22Rv1 (cell line): ENCODE results near the gene MINDY4.

Source experiments
- H3K27ac ChIP-seq: fragments of 450-650 bp; 2 replicates; pipeline ENCODE4 v1.5.1; 2017
- ZFX ChIP-seq: fragments of 450-650 bp; IDR thresholded peaks from 2 replicates; pipeline ENCODE4 v1.6.1; 2017; ENCODE audit warnings: antibody characterized with exemption, borderline replicate concordance
- TF ChIP-seq, protein P1 (sequence below): fragments of 450-650 bp; IDR thresholded peaks from 2 replicates; pipeline ENCODE4 v1.5.1; 2017; ENCODE audit warnings: mild to moderate bottlenecking

MINDY4 gene

DNA sequence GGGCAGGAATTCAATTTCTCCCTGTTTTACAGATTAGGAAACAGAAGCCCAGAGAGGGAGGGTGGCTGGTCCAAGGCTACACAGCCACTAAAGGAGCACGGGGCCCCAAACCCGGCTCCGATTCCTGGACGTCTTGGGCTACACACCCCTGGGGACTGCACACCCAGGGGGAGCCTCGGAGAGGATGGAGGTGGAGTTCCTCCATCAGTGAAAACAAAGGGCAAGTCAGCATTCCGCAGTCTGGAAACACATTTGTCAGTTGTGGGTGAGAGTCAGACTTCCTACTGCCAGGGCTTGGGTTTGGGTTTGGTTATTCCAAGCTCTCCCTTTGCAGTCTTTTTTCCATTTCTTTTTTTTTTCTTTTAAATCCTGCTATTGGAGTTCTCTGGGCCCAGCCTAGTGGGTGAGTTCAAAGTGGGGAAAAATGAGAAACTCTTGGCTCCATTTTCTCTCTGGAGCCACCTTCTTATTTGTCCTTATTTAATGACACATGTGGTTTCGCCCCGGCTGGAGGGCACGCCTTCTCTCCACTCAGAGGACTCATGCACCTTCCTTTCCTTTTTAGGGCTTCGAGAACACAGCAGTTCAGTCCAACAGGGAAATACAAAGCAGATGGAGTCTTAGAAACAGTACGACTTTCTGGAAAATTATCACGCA lies 80.6 kb downstream of the MINDY4 start:
- H3K27ac ChIP-seq: no peak overlapping the region
- no peak for TF ChIP-seq ZFX
- TF ChIP-seq, protein P1, sequence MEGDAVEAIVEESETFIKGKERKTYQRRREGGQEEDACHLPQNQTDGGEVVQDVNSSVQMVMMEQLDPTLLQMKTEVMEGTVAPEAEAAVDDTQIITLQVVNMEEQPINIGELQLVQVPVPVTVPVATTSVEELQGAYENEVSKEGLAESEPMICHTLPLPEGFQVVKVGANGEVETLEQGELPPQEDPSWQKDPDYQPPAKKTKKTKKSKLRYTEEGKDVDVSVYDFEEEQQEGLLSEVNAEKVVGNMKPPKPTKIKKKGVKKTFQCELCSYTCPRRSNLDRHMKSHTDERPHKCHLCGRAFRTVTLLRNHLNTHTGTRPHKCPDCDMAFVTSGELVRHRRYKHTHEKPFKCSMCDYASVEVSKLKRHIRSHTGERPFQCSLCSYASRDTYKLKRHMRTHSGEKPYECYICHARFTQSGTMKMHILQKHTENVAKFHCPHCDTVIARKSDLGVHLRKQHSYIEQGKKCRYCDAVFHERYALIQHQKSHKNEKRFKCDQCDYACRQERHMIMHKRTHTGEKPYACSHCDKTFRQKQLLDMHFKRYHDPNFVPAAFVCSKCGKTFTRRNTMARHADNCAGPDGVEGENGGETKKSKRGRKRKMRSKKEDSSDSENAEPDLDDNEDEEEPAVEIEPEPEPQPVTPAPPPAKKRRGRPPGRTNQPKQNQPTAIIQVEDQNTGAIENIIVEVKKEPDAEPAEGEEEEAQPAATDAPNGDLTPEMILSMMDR: no peak

DNA sequence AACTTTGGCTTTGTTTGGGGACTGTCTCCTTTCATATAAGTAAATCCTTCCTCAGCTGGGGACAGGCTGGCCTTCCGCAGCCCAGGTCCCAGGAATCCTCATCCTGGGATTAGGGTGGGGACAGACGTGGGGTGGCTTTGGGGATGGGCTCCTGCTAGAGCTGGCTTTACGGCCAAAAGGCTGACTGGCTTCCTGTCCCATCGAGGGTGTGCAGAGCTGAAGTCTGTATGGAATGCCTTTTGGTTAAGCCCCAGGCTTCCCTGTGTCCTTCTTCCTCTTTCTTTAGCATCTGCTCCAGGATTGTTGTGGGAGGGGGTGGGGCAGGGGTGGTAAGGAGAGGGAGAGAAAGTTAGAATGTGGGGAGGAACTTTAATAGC lies 81.1 kb downstream of the MINDY4 start:
- no peak overlapping the region for H3K27ac ChIP-seq

DNA sequence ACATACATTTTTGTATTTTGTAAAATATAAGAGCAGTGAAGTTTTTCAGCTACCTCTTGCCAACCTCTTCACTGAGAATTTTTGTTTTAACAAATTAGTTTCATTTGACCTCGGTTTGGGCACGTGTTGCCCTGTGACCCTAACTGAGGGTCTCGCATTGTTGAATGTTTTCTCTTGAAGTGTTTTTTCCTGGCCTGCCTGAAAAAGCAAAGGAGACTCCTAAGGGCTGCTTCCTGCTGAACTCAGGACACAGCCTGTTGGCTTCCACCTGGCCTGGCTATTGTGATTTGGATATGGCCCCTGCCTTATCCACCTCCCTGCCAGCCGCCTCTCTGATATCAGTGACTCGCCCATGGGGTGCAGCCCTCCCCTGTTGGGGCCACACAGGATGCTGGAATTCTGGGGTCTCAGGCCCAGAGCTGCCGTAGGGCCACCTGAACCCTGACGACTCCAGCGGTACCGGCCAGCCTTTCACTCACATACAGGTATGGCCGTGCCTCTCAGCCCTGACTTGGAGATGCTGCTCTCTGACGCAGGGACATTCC lies 81.6 kb downstream of the MINDY4 start:
- TF ChIP-seq ZFX: no peak
- TF ChIP-seq, protein P1: no peak
- no peak overlapping the region for H3K27ac ChIP-seq

More for the DNA sequence above, 81.1 kb downstream of the MINDY4 start:
- TF ChIP-seq, protein P1: no peak
- no peak for TF ChIP-seq ZFX

DNA sequence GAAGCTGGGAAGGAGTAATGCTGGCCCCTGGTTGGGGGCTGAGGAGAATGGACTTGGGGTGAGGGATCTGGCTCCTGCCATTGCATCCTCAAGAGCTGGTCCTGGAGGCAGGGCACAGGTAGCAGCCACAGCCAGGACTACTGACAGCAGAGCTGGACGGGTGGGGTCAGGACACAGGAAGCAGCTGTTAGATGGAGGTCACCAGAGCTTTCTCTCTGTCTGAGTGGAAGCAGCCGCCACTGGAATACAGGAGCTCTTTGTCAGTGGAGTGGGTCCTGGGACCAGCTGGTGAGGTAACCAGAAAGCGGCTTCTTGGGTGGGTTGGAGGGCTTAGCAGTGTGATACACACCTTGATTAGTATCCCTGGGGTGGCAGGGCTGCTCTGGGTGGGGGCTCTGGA lies 82.4 kb downstream of the MINDY4 start:
- H3K27ac ChIP-seq: no peak overlapping the region
- TF ChIP-seq ZFX: no peak
- TF ChIP-seq, protein P1: no peak

DNA sequence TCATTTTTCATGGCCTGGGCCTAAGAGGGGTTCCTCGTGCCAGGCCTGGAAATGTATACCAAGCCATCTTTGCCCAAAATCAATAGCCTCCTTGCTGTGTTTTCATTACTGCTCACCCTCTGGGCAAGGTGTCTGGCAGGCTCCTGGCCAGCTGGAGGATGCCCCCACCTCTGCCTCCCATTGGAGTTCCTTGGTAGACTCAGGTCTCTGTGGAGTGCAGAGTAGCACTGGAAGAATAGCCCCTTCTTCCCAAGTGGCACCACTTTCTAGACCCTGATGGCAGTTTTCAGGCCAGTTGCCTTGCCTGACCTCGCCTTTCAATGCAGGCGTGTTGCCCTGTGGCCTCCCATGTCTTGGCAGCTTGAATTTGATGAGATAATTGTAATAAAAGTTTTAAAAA lies 84.7 kb downstream of the MINDY4 start:
- H3K27ac ChIP-seq: no peak overlapping the region
- TF ChIP-seq, protein P1: no peak
- no peak for TF ChIP-seq ZFX

DNA sequence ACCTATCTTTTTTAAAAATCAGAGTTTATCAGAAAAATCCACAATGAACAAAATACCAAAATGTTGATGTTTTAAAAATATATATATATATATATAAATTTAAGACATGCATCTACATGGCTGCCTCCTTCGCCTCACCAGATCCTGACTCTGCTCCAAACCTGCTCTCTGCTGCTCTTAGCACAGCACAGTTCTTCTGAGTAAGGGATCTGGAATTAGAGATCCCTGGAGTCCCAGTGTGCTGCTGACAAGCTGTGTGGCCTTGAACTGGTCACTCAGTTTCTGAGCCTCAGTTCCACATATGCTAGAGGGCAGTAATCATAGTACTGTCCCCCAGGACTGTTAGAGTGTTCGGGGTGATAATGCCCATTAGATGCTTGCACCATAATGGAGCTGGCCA lies 87.4 kb downstream of the MINDY4 start:
- no peak overlapping the region for H3K27ac ChIP-seq
- TF ChIP-seq, protein P1: no peak
- no peak for TF ChIP-seq ZFX

DNA sequence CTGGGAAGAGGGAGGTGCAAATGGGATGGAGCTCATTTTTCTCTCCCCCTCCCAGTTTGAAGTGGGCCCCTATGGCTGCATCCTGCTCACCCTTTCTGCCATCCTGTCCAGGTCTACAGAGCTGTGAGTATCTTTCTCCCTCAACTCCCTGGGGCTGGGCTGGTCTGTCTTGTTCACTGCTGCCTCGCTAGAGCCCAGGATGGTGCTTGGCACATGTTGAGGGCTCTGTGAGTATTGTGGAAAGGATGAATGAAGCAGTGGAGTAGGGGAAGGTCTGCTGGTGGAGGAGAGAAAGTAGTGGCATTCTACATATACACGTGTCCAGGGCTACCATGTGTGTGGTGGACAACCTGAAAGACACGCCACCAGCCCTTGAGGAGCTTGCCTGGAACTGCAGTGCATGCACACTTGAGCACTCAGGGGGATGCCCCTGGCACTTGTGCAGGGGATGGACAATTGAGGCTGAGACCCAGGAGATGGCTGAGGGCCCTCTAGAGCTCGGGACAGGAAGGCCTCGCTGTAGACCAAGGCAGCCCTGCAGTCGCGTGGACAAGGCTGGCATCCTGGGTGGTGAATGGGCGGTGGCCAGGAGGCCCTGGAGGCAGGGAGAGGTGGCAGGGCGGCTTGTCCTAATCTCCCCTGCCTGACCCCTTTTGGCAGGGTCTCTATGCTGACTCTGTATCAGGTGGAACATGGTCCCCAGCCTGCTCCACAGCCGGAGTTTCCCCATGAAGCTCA lies 88.2 kb downstream of the MINDY4 start:
- no peak for TF ChIP-seq ZFX
- TF ChIP-seq, protein P1: no peak
- H3K27ac ChIP-seq: no peak overlapping the region
